CD1c-positive myeloid dendritic cell (primary cell): ENCODE results near the gene DAZ1.
"Not testable (repeated sequence)": the region's sequence is repeated elsewhere in the genome, so short reads cannot be mapped to it uniquely, and the experiment has no call there.

Experiments used
- DNase-seq: peaks from one replicate; pipeline ENCODE4 v3.0.0-alpha.2; 2016; ENCODE audit errors: extremely low spot score

DAZ1 gene, protein sequence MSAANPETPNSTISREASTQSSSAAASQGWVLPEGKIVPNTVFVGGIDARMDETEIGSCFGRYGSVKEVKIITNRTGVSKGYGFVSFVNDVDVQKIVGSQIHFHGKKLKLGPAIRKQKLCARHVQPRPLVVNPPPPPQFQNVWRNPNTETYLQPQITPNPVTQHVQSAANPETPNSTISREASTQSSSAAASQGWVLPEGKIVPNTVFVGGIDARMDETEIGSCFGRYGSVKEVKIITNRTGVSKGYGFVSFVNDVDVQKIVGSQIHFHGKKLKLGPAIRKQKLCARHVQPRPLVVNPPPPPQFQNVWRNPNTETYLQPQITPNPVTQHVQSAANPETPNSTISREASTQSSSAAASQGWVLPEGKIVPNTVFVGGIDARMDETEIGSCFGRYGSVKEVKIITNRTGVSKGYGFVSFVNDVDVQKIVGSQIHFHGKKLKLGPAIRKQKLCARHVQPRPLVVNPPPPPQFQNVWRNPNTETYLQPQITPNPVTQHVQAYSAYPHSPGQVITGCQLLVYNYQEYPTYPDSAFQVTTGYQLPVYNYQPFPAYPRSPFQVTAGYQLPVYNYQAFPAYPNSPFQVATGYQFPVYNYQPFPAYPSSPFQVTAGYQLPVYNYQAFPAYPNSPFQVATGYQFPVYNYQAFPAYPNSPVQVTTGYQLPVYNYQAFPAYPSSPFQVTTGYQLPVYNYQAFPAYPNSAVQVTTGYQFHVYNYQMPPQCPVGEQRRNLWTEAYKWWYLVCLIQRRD

DNA sequence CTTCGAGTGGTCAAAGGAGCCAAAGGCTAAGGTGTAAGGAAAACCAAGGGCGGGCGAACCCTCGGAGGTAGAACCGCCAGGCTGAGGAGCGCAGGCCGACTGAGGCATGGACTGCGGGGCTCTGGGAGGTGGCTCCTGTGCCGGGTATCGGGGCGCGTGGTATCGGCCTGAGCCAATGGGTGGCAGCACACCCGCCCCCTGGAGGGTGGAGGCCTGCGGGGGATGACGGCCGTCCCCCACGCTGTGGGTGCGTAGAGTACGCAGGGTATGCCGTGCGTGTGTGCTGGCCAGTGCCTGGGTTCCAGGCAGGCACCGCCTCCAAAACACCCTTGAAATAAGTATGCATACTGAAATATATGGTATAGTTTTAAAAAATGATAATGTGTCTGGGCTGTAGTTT is at the start of gene DAZ1:
Gene DAZ1, minus strand, starts transcription at position 101 of the 400 bp plus-strand sequence. CDS start 208 bp downstream, outside the sequence.
- DNase-seq: not testable (repeated sequence)

DNA sequence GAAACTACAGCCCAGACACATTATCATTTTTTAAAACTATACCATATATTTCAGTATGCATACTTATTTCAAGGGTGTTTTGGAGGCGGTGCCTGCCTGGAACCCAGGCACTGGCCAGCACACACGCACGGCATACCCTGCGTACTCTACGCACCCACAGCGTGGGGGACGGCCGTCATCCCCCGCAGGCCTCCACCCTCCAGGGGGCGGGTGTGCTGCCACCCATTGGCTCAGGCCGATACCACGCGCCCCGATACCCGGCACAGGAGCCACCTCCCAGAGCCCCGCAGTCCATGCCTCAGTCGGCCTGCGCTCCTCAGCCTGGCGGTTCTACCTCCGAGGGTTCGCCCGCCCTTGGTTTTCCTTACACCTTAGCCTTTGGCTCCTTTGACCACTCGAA is 20.4 kb upstream of the DAZ1 start, which contains the start of gene DAZ2:
Gene DAZ2, plus strand, starts transcription at position 301 of the 400 bp plus-strand sequence. CDS start 208 bp downstream, outside the sequence.
- not testable (repeated sequence) for DNase-seq

DNA sequence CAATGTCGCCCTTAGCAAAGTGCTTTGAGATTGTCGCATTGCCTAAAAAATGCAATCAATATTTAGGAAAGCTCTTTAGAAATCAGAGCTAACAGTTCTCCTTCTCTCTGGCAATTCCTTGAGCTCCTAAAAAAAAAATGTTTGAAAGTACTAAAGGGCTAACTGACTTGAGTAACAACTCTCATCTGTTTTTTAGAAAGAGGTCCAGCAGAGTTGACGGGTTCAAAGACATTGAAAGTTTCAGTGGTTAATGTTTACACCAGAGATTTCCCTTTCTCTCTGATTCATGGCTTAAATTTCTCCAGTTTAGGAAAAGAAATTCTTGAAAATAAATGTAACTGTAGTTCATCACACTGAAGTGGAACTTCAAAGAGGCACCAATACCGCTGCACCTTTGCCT is 11.9 kb upstream of the DAZ1 start:
- DNase-seq: not testable (repeated sequence)

DNA sequence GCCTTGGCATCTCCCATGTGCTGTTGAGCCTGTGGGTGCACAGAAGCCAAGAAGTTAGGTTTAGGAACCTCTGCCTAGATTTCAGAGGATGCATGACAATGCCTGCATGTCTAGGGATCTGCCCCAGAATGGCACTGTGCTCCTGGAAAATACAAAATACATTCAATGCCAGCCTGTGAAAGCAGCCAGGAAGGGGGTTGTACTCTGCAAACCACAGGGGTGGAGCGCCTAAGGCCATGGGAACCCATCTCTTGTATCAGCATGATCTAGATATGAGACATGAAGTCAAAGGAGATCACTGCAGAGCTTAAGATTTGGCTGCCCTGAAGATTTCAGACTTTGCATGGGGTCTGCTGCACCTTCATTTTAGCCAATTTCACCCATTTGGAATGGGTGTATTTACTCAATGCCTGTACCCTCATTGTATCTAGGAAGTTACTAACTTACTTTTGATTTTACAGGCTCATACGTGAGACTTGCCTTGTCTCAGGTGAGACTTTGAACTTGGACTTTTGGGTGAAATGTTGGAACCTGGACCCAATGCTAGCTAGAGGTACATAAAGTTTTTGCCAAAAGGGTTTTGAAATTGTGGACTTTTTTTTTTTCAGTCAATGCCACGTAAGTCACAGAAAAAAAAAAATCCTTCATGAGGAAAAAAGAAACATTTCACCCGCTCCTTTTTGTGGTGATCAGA is 11.1 kb upstream of the DAZ1 start:
- not testable (repeated sequence) for DNase-seq

DNA sequence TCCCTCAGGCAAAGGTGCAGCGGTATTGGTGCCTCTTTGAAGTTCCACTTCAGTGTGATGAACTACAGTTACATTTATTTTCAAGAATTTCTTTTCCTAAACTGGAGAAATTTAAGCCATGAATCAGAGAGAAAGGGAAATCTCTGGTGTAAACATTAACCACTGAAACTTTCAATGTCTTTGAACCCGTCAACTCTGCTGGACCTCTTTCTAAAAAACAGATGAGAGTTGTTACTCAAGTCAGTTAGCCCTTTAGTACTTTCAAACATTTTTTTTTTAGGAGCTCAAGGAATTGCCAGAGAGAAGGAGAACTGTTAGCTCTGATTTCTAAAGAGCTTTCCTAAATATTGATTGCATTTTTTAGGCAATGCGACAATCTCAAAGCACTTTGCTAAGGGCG is 8.6 kb upstream of the DAZ1 start:
- not testable (repeated sequence) for DNase-seq
